Head of caudate nucleus (tissue), 42 donors: Measurements from ENCODE around the gene LCOR.
"Not testable (repeated sequence)": the region's sequence is repeated elsewhere in the genome, so short reads cannot be mapped to it uniquely, and the experiment has no call there.

Source experiments
- DNase-seq, 42 donors: peaks; one replicate each; pipeline versions ENCODE4 v3.0.0 to v3.0.0-alpha.2; 2020 to 2021; ENCODE audit warnings: mixed read lengths in 7 of 42
- intact Hi-C: fragments of 100-400 bp; cut with DNase I; formaldehyde crosslinking; loops from one replicate; pipeline ENCODE4 v1.15.0; 2022

LCOR gene

DNA sequence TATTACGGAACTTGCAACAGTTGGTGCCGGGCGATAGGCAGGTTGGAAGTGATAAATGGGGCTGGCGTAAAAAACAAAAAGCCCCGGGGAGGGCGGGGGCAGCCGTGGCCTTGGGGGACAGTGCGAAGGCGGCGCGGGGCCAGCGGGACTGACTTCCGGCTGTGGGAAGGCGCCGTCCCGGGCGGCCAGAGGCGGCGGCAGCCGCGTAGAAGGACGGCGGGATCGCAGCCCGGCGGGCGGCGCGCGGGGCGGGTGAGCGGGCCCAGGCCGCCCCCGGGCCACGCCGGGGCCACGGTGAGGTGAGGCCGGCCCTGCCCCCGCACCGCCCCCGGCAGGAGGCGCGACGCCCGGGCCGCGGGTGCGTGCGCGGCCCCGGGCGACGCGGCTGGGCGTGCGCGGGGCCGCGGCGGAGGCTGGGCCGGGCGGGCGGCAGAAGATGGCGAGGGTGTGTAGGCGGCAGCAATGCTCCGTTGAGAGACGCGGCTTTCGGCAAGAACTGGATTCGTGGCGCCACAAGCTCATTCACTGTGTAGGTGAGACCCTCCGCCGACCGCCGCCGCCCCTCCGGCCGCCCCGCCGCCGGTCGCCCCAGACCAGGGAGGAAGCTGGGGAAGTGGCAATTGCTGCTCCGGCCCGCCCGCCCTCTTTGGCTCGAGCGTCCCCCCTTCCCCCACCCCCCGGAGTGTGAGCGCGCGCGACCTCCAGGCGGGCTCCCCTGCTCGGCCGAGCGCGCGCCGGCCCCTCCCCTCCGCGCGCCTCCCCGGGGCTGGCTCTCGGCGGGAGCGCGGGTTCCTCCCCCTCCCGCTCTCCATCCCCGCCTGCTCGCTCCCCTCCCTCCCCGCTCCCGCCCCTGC is at the start of gene LCOR:
LCOR (plus strand) TSS at position 432 of the 854 bp plus-strand sequence. CDS start 116,760 bp downstream, outside the sequence.
- intact Hi-C loops: loop anchor here (5.0 to 10.0 kb wide), 4 partner anchors 40 to 457 kb away; partner anchors contain the start of gene TM9SF3
- peak; percentile 42 to 92 (median 82) for DNase-seq

DNA sequence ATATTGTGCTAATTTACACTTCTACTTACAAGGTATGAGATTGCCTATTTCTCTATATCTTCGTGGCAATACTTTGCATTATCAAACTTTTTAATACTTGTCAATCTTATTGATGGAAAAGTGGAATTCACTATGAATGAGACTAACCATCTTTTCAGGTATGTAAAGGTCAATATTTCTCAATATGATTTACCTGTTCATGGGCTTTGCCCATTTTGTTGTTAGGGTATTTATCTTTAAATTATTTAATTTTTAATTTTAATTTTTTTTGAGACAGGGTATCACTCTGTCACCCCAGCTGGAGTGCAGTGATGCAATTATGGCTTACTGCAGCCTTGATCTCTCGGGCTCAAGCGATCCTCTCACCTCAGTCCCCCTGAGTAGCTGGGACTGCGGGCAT is 47.8 kb upstream of the LCOR start:
- DNase-seq: no peak
- intact Hi-C loops: no loop called here

DNA sequence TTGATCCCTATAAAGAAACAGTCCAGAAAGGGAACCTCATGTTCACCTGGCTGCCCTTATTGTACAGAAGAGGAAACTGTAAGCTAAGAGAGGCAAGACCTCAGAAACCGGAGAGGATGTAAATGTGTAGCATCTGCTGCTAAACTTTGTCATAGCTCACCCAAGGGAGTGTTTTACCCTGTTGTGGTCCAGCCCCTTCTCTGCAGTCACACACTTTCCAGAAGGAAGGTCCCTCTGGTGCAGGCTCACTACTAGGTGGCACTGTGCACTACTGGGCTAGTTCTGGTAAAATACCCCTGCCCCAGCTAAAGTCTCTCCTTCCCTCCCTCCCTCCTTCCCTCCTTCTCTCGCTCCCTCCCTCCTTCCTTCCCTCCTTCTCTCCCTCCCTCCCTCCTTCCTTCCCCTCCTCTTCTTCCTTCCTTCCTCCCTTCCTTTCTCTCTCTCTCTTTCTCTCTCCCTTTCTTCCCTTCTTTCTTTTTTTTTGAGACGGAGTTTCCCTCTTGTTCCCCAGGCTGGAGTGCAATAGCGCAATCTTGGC is 42.5 kb upstream of the LCOR start:
- DNase-seq: peak in 8 of 42 donors; percentile 26 to 85 (median 68)
- intact Hi-C loops: no loop called here

DNA sequence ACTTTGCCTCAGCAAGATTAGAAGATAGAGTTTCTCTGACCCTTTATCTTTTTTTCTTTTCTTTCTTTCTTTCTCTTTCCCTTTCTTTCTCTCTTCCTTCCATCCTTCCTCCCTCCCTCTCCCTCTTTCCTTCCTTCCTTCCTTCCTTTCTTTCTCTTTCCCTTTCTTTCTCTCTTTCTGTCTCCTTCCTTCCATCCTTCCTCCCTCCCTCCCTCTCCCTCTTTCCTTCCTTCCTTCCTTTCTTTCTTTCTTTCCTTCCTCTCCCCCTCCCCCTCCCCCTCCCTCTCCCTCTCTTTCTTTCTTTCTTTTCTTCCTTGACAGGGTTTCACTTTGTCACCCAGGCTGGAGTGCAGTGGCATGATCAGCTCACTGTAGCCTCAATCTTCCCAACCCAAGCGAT is 40.2 kb upstream of the LCOR start:
- intact Hi-C loops: no loop called here
- DNase-seq: no peak

DNA sequence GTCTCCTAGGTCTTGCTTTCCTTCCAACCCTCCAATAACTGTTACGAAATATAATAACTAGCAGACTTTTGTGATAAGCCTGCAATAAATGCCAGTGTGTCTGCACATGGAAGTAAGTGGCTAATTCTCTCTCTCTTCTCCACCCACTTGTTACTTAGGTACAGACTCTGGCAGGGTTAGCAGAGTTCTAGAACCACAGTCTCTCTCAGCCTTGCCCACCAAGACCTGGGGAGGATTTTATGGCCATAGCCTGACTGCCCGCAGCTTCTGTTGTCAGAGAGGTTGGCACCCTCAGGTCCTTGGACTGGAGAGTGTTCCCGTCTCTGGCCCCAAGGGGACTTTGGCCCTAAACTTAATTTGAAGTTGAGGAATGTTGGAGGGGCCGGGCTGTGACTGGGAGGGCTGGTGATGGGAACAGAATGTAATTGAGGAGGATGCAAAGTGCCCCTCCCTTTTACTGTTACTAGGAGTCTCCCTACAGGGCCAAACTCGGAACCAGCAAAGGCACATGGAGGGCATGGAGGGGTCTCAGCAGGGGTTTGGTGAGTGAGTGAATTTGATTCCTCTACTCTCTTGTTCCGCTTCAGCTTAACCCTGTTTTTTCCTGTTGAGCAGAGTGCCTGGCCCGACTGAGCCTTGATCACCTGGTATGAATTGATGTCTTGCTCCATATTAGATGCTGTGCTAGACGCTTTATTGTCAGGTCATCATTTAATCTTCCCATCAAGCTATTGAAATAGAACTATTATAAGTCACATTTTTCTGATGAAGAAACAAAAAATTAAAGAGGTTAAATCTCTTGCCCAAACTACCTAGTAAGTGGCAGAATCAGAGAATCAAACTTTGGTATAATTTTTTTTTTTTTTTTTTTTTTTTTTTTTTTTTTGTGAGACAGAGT is 37.0 kb upstream of the LCOR start:
- intact Hi-C loops: no loop called here
- no peak for DNase-seq

DNA sequence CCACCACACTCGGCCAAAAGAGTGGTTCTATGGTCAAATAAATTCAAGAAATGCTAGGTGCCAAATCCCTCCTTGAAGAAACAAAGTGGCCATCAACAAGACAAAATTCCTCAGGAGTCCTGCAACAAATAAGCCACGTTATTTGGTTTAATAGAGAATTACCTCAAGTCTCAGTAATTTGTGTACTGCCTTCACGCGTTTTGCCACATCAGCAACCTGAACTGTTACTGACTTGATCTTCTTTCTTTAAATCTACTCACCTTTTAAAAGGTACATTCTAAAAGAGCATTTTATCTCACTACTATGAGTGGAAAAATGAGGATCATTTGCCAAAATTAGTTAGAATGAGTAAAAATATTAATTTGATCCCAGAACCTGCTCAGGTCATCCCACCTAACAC is 34.6 kb upstream of the LCOR start:
- DNase-seq: no peak
- intact Hi-C loops: no loop called here

DNA sequence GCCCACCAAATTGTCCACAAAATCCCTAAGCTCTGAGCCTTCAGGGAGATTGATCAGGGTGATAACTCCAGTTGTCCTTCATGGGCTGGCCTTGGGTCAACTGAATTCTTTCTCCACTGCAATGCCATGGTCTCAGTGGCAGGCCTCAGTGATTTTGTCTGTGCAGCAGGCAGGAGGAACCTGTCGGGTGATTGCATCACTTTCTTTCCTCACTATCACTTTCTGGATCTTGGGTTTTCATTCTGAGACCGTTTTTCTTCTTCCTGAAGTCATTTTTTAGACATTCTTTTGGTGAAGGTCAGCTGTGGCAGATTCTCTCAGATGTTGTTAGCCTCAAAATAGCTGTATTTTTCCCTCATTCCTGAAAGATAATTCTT is 28.8 kb upstream of the LCOR start:
- no peak for DNase-seq
- intact Hi-C loops: no loop called here

DNA sequence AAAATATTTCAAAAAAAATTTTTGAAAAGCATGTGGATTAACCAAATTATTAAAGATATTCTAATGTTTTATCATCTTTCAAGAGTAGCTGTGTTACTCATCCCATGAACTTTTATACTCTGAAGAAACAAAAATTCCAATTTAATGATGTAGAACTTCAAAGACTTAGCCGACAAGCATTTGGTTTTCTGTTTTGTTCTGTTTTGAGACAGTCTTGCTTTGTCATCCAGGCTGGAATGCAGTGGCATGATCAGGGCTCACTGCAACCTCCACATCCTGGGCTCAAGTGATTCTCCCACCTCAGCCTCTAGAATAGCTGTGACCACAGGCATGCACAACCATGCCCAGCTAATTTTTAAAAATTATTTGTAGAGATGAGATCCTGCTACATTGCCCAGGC is 17.8 kb upstream of the LCOR start:
- intact Hi-C loops: no loop called here
- no peak for DNase-seq

DNA sequence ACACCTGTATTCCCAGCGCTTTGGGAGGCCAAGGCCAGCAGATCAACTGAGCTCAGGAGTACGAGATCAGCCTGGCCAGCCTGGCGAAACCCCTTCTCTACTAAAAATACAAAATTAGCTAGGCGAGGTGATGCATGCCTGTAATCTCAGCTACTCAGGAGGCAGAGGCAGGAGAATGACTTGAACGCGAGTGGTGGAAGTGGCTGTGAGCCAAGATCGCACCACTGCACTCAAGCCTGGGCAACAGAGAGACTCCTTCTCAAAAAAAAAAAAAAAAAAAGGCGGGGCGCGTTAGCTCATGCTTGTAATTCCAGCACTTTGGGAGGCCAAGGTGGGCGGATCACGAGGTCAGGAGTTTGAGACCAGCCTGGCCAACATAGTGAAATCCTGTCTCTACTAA is 13.1 kb upstream of the LCOR start:
- intact Hi-C loops, DNase-seq: not testable (repeated sequence)

DNA sequence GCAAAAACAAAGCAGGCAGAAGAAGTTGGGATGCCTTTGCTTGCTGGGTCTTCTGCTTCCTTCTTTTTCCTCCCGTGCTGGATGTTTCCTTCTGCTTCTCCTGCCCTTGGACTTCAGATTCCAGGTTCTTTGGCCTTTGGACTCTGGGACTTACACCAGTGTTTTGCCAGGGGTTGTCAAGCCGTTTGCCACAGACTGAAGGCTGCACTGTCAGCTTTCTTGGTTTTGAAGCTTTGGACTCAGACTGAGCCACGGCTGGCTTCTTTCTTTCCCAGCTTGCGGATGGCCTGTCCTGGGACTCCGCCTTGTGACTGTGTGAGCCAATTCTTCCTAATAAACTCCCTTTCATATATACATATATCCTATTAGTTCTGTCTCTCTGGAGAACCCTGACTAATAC is 11.3 kb upstream of the LCOR start:
- intact Hi-C loops: loop anchor here (10.0 kb wide), 1 partner anchor 176 kb away; no protein-coding TSS in a partner anchor
- no peak for DNase-seq

DNA sequence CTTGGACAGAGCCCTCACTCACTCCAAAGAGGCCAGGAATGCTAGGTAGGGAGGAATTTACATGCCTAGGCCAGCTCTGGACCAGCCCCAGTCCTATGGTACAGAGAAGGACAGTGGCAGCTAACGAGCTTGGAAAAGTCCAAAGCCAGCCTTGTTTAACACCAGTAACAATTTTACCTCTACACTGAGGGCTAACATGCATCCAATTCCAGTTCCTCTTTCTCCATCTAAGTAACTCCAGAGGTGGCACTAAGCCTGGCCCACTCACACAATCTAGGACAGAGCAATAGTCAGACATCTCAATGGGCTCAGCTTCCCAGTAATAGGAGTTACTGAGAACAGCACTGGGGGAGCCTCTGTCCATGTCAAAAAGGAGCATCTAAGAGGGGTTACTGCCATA is 5.7 kb upstream of the LCOR start:
- intact Hi-C loops: loop anchor here (10.0 kb wide), 1 partner anchor 182 kb away; no protein-coding TSS in a partner anchor
- no peak for DNase-seq

DNA sequence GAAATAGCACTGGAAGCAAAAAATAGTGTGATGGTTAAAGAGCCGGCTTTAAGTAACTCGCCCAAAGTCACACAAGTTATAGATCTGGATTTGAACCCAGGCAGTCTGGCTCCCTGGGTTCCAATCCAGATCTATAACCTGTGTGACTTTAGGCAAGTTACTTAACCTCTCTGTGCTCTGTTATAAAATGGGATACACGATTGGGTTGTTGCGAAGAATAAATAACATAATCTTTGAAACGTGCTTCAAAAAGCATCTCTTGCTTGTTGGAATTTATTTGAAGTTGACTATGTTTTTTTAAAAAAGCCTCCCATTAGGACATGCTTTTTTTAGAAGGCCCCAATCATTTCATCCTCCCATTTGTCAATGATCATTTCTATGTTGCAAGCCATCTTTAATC is 3.5 kb upstream of the LCOR start:
- intact Hi-C loops: loop anchor here (10.0 kb wide), 1 partner anchor 184 kb away; no protein-coding TSS in a partner anchor
- no peak for DNase-seq

DNA sequence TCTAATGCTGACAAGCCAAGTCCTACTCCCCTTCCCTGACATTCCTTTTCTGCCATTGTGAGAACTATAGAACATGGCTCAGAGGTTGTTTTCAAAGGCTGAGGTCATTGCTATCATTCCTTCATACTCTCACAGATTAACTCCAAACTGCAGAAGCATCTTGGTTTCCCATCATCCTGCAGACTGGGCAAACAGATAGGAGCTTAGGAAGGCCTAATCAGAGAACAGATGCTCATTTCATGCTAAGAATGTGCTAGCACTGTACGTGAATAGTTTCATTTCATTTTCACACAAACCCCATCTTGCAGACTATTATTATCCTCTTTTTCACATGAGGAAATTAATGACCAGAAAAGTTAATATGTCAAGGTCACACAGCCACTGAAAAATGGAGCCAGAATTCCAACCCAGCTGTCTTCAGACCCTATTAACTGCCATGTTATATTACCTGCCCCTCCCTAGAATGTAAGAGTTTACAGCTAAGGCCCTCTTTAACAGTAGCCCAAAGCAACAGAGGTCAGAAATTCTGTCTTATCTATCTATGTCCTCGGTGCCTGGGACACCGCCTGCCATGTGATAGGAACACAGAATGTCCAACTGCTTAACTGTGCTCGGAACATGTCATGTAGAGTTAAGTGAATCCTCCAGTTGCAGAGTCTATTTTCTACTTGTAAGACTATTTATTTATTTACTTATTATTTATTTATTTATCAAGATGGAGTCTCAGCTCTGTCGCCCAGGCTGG is 2.9 kb upstream of the LCOR start:
- intact Hi-C loops: loop anchor here (10.0 kb wide), 1 partner anchor 184 kb away; no protein-coding TSS in a partner anchor
- no peak for DNase-seq

DNA sequence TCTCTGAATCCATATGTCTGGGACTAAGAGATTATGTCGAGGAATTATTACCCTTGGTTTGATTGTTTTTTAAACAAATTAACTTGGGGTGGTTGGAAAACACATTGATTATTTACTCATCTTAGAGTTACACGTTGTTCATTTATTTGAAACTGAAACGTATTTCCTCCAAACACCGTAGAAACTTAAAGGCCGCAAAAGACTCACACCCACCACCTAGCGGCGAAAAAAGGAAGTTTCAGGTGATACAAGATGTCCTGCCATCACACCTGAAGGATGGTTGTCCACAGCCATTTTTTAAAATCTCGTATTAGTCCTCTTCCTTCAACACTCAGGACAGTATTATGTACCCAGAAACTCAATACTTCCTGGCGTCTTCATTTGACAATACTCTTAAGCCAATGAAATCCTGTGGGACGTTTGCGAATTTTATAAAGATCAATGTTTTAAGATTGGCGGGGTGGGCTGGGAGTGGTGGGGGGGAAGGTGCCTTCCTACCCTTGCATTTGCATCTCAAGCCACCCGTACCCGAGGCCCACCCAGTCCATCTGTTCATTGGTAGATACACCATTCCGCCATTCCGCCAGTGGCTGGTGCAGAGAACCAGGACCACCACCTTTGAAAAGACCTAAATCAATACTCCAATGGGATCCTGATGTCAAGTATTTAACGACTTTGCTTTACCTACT is 1.4 kb upstream of the LCOR start:
- intact Hi-C loops: loop anchor here (5.0 to 10.0 kb wide), 4 partner anchors 42 to 456 kb away; partner anchors contain the start of gene TM9SF3
- peak in 37 of 42 donors; percentile 15 to 85 (median 58) for DNase-seq

DNA sequence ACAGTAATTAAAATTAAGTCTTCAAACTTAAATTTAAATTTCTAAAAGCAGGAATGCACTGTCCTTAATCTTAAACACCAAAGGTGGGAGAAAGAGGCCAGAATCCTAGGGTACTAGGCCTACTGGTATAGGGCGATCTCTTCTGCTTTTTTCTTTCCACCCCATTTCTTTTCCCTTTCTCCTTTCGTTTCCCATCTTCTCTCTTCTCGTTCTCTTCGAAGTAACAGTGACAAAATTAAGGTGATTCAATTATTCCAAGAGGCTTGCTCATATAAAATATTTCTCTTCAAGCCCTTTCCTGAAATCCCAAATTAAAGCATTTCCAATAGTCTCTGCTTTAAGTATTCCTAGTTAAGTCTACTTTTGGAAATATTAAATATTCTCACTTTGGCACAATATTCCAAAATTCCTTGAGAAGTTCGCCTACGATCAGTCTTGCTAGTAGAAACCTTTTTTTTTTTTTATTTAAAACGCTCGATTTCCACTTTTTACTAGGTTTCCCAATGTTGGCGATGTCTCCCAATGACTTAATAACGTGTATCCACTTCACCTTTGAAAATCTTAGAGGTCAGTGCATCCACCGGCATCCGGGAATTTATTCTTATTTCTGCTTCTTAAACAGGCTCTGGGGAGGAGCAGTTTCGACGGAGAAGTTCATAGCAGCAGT is 765 bp upstream of the LCOR start:
- intact Hi-C loops: loop anchor here (5.0 to 10.0 kb wide), 4 partner anchors 41 to 457 kb away; partner anchors contain the start of gene TM9SF3
- no peak for DNase-seq

DNA sequence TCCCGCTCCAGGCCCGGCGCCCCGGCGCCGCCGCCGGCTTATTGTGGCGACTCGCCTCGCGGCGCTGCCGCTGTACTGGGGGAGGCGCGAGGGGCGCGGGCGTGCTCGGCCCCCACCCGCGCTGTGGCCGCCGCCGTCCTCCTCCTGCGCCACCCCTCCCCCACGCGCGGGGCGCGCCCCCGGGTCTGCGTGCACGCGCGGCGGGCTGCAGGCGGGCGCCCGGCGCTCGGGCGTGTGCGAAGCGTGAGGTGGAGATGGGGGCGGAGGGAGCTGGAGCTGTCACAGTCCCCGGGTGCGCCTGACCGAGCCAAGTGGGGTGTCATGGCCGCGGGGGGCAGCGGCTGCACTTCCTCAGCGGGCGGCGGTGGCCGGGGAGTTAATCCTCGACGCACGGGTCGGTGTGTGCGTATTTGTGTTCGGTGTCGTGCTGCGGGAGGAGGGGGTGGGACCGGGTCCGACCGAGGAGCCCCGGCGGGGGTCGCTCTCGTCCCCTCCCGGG is 672 bp downstream of the LCOR start:
- intact Hi-C loops: loop anchor here (5.0 to 10.0 kb wide), 4 partner anchors 40 to 458 kb away; partner anchors contain the start of gene TM9SF3
- peak; percentile 46 to 92 (median 85) for DNase-seq
